ENCODE data around the gene PHF12. TPM values are rescaled to one million over a fixed set of nuclear protein-coding genes. Genes with fewer than 3 reads are reported as not detected.

PHF12 gene
- total and polyA plus RNA-seq, 2 of the 13 experiments (the other 11 are each of a cell fraction or from before 2014, with no cell fraction given): 9.8 to 17.1 TPM

DNA sequence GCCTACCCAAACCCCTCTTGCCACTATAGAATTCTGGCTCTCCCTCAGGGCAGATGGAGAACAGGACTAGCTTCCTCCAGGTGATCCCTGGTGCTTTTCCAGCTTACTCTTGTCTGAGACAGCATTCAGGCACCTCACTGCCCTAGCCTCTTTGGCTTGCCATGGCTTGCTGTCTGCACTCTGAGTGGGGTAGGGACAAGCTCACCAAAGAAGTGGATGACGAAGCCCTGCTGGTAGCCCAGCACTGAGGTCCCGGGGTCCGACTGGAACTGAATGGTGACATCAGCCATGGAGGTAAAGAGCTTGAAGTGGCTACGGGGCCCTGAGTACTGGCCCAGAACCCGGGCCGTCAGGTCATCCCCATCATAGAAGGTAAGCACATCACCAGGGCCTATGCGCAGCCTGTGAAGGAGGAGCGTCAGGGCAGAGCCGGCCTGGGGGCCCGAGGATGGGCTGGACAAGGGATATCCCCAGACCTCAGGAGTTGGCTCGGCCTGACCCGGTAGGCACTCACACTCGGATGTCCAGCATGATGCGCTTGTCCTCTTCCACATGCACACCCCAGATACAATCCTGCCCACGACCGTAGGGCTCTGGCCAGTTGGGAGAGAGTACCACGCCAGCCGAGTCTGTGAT, 7.6 kb upstream of the PHF12 start:
- Histone ChIP-seq H3K36me3 (replicated peaks in 1 of 2; ENCODE audit: control insufficient read depth in 1 of 2, insufficient read depth in 2 of 2, low read length in 2 of 2) (no peaks in the 10 kb centered on the region), H3K4me1 (ENCODE audit: insufficient read depth, low read length) (peaks cover 10% of the 10 kb centered on the region; the same call in 1 of the 2 replicates), H4K20me1 (ENCODE audit: insufficient read depth, low read length) (no peaks in the 10 kb centered on the region), H3K9me3 (ENCODE audit: low read length) (no peaks in the 10 kb centered on the region), H3K4me3 (replicated peaks in 1 of 3; ENCODE audit: insufficient read depth in 1 of 3, low read depth in 2 of 3, low read length in 3 of 3) (no peak overlapping the region), H3K9ac (ENCODE audit: insufficient read depth, low read depth, low read length) (no peak overlapping the region), H3K4me2 (ENCODE audit: low read depth, low read length) (no peak overlapping the region), H3K27me3 (ENCODE audit: control insufficient read depth in 1 of 2, insufficient read depth in 2 of 2, low read length in 2 of 2) (peaks cover 0 to 25% of the 10 kb centered on the region in 2 experiments; a peak in 4 of 5 replicates), H2AFZ (ENCODE audit: low read length) (no peak overlapping the region), H3K79me2 (ENCODE audit: insufficient read depth, low read length) (no peaks in the 10 kb centered on the region), H3K27ac (ENCODE audit: extremely low read length, insufficient read depth, low read length) (no peak overlapping the region)
- intact Hi-C loops (cut with micrococcal nuclease; ENCODE audit: unreplicated experiment): no loop called here
- in situ Hi-C loops (cut with HindIII; ENCODE audit: extremely low pct_ligation_motif_present, low pct_unique_long_range_greater_than_20kb): no loop called here
- ATAC-seq (no peak), DNase-seq (ENCODE audit: low spot score) (no peak), FAIRE-seq (no peak)
- POLR2A ChIA-PET: no interaction called here
- CTCF ChIA-PET (ENCODE audit: low intra/inter-chr PET ratio, low total read pairs): no interaction called here
- BruUV-seq (replicated peaks): no TSS peak
- WGBS (ENCODE audit: low lambda C conversion rate): 63% methylated on average over 11 of the region's 18 CpGs
- TF ChIP-seq DPF2 (CRISPR knock-in tag; IDR thresholded peaks at IDR 0.05; ENCODE audit: borderline replicate concordance, low read depth): no peak
- TF ChIP-seq NFYB (CRISPR knock-in tag; IDR thresholded peaks at IDR 0.05): no peak
- no peak for TF ChIP-seq HOXA5 (CRISPR knock-in tag; IDR thresholded peaks at IDR 0.05)

DNA sequence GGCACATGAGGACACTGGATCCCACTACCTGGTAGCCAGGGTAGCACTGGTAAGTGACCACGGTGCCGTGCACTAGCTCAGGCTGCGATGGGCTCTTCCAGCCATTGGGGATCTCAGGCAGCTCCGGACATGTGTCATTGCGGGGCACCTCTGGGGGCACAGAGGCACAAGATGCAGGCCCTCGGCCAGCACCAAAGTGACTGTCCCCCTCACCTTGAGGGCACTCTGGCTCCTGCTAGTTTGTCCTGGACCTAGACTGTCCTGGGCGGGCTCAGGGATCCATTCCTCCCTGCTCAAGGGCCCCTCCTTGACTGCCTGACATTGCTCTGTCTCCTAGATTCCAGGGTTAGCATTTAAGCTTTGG, 6.7 kb upstream of the PHF12 start:
- no CpG with 5 or more reads among the region's 7 CpGs for WGBS (ENCODE audit: low lambda C conversion rate)
- peaks cover 0 to 16% of the 10 kb centered on the region in 2 experiments; a peak in 2 of 5 replicates for H3K27me3 ChIP-seq (ENCODE audit: control insufficient read depth in 1 of 2, insufficient read depth in 2 of 2, low read length in 2 of 2)
- no peaks in the 10 kb centered on the region for H3K9me3 ChIP-seq (ENCODE audit: low read length)
- no peaks in the 10 kb centered on the region for H4K20me1 ChIP-seq (ENCODE audit: insufficient read depth, low read length)
- H3K4me1 ChIP-seq (ENCODE audit: insufficient read depth, low read length): peaks cover 6% of the 10 kb centered on the region
- no peaks in the 10 kb centered on the region for H3K36me3 ChIP-seq (replicated peaks in 1 of 2; ENCODE audit: control insufficient read depth in 1 of 2, insufficient read depth in 2 of 2, low read length in 2 of 2)
- BruUV-seq (replicated peaks): no TSS peak
- no peak for TF ChIP-seq HNRNPUL1 (IDR thresholded peaks at IDR 0.05; ENCODE audit: low read depth, low read length)
- TF ChIP-seq ZNF782 (CRISPR knock-in tag; IDR thresholded peaks at IDR 0.05; ENCODE audit: borderline replicate concordance): no peak
- no peak for TF ChIP-seq SNAPC2 (CRISPR knock-in tag; IDR thresholded peaks at IDR 0.05)
- TF ChIP-seq KMT2A (CRISPR knock-in tag; IDR thresholded peaks at IDR 0.05): no peak
- no peak for TF ChIP-seq PAWR (CRISPR knock-in tag; IDR thresholded peaks at IDR 0.05; ENCODE audit: borderline replicate concordance)
- no peak for TF ChIP-seq EED (CRISPR knock-in tag; IDR thresholded peaks at IDR 0.05)
- TF ChIP-seq CHCHD3 (CRISPR knock-in tag; IDR thresholded peaks at IDR 0.05): no peak
- TF ChIP-seq ZNF543 (CRISPR knock-in tag; IDR thresholded peaks at IDR 0.05): no peak
- no peak for TF ChIP-seq KDM4B (CRISPR knock-in tag; IDR thresholded peaks at IDR 0.05)
- TF ChIP-seq, protein P1, sequence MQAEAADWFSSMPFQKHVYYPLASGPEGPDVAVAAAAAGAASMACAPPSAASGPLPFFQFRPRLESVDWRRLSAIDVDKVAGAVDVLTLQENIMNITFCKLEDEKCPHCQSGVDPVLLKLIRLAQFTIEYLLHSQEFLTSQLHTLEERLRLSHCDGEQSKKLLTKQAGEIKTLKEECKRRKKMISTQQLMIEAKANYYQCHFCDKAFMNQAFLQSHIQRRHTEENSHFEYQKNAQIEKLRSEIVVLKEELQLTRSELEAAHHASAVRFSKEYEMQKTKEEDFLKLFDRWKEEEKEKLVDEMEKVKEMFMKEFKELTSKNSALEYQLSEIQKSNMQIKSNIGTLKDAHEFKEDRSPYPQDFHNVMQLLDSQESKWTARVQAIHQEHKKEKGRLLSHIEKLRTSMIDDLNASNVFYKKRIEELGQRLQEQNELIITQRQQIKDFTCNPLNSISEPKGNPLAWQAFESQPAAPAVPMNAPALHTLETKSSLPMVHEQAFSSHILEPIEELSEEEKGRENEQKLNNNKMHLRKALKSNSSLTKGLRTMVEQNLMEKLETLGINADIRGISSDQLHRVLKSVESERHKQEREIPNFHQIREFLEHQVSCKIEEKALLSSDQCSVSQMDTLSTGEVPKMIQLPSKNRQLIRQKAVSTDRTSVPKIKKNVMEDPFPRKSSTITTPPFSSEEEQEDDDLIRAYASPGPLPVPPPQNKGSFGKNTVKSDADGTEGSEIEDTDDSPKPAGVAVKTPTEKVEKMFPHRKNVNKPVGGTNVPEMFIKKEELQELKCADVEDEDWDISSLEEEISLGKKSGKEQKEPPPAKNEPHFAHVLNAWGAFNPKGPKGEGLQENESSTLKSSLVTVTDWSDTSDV (CRISPR knock-in tag; IDR thresholded peaks at IDR 0.05): no peak
- no peak for TF ChIP-seq HDAC6 (IDR thresholded peaks at IDR 0.05; ENCODE audit: low read depth, low read length)
- H3K79me2 ChIP-seq (ENCODE audit: insufficient read depth, low read length): no peaks in the 10 kb centered on the region
- no peak overlapping the region for H3K27ac ChIP-seq (ENCODE audit: extremely low read length, insufficient read depth, low read length)
- intact Hi-C loops (cut with micrococcal nuclease; ENCODE audit: unreplicated experiment) (no loop called here), in situ Hi-C loops (cut with HindIII; ENCODE audit: extremely low pct_ligation_motif_present, low pct_unique_long_range_greater_than_20kb) (no loop called here)
- no peak for FAIRE-seq
- no peak for DNase-seq (ENCODE audit: low spot score)
- H2AFZ ChIP-seq (ENCODE audit: low read length): no peak overlapping the region
- no peak overlapping the region for H3K4me3 ChIP-seq (replicated peaks in 1 of 3; ENCODE audit: insufficient read depth in 1 of 3, low read depth in 2 of 3, low read length in 3 of 3)
- no peak for ATAC-seq
- ChIA-PET POLR2A (no interaction called here), CTCF (ENCODE audit: low intra/inter-chr PET ratio, low total read pairs) (no interaction called here)
- no peak overlapping the region for H3K9ac ChIP-seq (ENCODE audit: insufficient read depth, low read depth, low read length)
- no peak overlapping the region for H3K4me2 ChIP-seq (ENCODE audit: low read depth, low read length)
